MM.1S (cell line): ENCODE data around the gene CDRT4.

Experiments used
- EZH2 ChIP-seq: fragments of 300-600 bp; sonication (generic); optimal IDR thresholded peaks from 2 replicates; pipeline ENCODE3; 2017; ENCODE audit warnings: low read depth, mild to moderate bottlenecking, antibody characterized with exemption, low read length, mixed read lengths
- EZH2phosphoT487 ChIP-seq: fragments of 300-600 bp; sonication (generic); IDR thresholded peaks from 2 replicates; pipeline ENCODE4 v1.6.1; 2018; ENCODE audit warnings: antibody characterized with exemption, low read length
- TF ChIP-seq, protein P1 (sequence below): fragments of 300-600 bp; sonication (generic); IDR thresholded peaks from 2 replicates; pipeline ENCODE4 v1.5.1; 2016; ENCODE audit warnings: antibody characterized with exemption, low read length, mixed read lengths

DNA sequence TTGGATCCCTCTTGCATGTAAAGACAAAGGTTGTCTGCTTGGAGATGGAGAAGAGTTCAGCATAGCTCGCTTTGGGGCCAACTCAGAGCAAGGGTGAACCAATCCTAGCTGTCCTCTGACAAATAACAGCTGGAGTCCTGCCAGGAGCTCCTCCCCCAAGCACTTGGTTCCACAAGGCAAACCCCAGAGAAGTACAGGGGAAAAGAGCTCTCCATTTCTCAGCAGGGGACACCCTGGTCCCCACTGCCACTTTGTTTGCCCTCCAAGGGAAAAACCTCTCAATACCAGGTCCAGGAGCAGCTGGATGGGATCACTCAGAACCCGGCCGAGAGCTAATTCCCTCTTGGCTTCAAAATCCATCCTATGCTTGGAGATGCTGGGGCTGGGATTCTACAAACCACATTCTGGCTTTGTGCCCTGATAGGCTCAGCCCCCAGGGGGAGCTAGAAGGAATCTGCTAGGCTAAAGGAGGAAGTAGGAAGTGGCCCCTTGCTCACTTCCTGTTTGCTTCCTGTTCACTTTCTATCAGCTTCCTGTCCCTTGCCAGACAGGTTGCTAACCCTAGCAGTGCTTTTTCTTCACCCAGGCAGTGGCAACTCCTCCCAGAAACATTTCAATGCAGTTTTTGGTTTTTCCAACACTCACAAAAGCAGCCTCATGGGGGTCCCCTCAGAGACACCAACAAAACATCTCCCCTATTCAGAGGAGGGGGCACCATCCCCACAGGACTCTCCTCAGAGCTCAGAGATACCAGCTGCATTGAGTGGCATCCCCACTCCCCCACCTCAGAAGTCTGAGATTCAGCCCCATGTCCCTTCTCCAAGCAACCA lies 30.7 kb downstream of the CDRT4 start:
- TF ChIP-seq, protein P1, sequence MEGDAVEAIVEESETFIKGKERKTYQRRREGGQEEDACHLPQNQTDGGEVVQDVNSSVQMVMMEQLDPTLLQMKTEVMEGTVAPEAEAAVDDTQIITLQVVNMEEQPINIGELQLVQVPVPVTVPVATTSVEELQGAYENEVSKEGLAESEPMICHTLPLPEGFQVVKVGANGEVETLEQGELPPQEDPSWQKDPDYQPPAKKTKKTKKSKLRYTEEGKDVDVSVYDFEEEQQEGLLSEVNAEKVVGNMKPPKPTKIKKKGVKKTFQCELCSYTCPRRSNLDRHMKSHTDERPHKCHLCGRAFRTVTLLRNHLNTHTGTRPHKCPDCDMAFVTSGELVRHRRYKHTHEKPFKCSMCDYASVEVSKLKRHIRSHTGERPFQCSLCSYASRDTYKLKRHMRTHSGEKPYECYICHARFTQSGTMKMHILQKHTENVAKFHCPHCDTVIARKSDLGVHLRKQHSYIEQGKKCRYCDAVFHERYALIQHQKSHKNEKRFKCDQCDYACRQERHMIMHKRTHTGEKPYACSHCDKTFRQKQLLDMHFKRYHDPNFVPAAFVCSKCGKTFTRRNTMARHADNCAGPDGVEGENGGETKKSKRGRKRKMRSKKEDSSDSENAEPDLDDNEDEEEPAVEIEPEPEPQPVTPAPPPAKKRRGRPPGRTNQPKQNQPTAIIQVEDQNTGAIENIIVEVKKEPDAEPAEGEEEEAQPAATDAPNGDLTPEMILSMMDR: no peak
- TF ChIP-seq EZH2phosphoT487 (no peak), EZH2 (no peak)
